Type B pancreatic cell (in vitro differentiated cells): ENCODE data around the gene GNAS. TPM values are rescaled to one million over a fixed set of nuclear protein-coding genes. Genes with fewer than 3 reads are reported as not detected.

Experiments
- DNase-seq: peaks from one replicate; pipeline ENCODE4 v3.0.0; 2021; ENCODE audit warnings: mixed read lengths; ENCODE audit not compliant: unreplicated experiment; ENCODE audit errors: extremely low spot score
- H3K27ac Mint-ChIP-seq: 2 replicates; pipeline ENCODE4 v1.8.0; 2021; ENCODE audit warnings: mild to moderate bottlenecking, mixed read lengths
- H3K27me3 Mint-ChIP-seq: 2 replicates; pipeline ENCODE4 v1.8.0; 2021; ENCODE audit warnings: mixed read lengths
- H3K36me3 Mint-ChIP-seq: 2 replicates; pipeline ENCODE4 v1.8.0; 2021; ENCODE audit warnings: mixed read lengths
- H3K4me1 Mint-ChIP-seq: one replicate; pipeline ENCODE4 v1.8.0; 2021; ENCODE audit warnings: mixed read lengths; ENCODE audit not compliant: unreplicated experiment
- H3K4me3 Mint-ChIP-seq: 2 replicates; pipeline ENCODE4 v1.8.0; 2021; ENCODE audit warnings: mild to moderate bottlenecking, mixed read lengths
- H3K9me3 Mint-ChIP-seq: 2 replicates; pipeline ENCODE4 v1.8.0; 2021; ENCODE audit warnings: mixed read lengths
- CTCF ChIP-seq: fragments of 200-600 bp; sonication (generic); conservative IDR thresholded peaks from 2 replicates; pipeline ENCODE4 v1.5.0; 2021; ENCODE audit warnings: antibody characterized with exemption, mild to moderate bottlenecking
- total RNA-seq: library from RNA; stranded (reverse); gene quantifications from 2 replicates; pipeline ENCODE4 v1.2.1, GENCODE V29; 2021; ENCODE audit warnings: low replicate concordance

Gene GNAS
- total RNA-seq, 1 donor from 2014 or later: 1,406 TPM

GRCh38 chr20:58923117-58923712, 70.7 kb downstream of the GNAS start:
- DNase-seq: no peak
- Mint-ChIP-seq H3K4me1 (peaks cover 15% of the 10 kb centered on the region), H3K27me3 (no peaks in the 10 kb centered on the region), H3K9me3 (peaks cover 7% of the 10 kb centered on the region), H3K4me3 (no peak overlapping the region), H3K27ac (no peak overlapping the region), H3K36me3 (no peaks in the 10 kb centered on the region)
- TF ChIP-seq CTCF: no peak

GRCh38 chr20:58926802-58927489, 74.4 kb downstream of the GNAS start:
- Mint-ChIP-seq H3K27ac (no peak overlapping the region), H3K27me3 (peaks cover 4% of the 10 kb centered on the region), H3K9me3 (no peaks in the 10 kb centered on the region), H3K36me3 (no peaks in the 10 kb centered on the region), H3K4me3 (no peak overlapping the region), H3K4me1 (peaks cover 10% of the 10 kb centered on the region)
- DNase-seq: no peak
- no peak for TF ChIP-seq CTCF

GRCh38 chr20:58927490-58928061, 75.1 kb downstream of the GNAS start:
- H3K27me3 Mint-ChIP-seq: peaks cover 4% of the 10 kb centered on the region
- no peak overlapping the region for H3K4me3 Mint-ChIP-seq
- H3K27ac Mint-ChIP-seq: no peak overlapping the region
- TF ChIP-seq CTCF: no peak
- peaks cover 3% of the 10 kb centered on the region for H3K4me1 Mint-ChIP-seq
- no peak for DNase-seq
- H3K36me3 Mint-ChIP-seq: no peaks in the 10 kb centered on the region
- H3K9me3 Mint-ChIP-seq: no peaks in the 10 kb centered on the region

GRCh38 chr20:58930496-58930895, 78.0 kb downstream of the GNAS start:
- Mint-ChIP-seq H3K27ac (no peak overlapping the region), H3K9me3 (no peaks in the 10 kb centered on the region), H3K27me3 (peaks cover 4% of the 10 kb centered on the region), H3K36me3 (no peaks in the 10 kb centered on the region), H3K4me3 (no peak overlapping the region), H3K4me1 (no peaks in the 10 kb centered on the region)
- DNase-seq: no peak
- TF ChIP-seq CTCF: no peak

GRCh38 chr20:58932170-58932569, 79.7 kb downstream of the GNAS start:
- no peaks in the 10 kb centered on the region for H3K9me3 Mint-ChIP-seq

More at GRCh38 chr20:58932170-58932569, 79.7 kb downstream of the GNAS start:
- Mint-ChIP-seq H3K27me3 (peaks cover 4% of the 10 kb centered on the region), H3K4me1 (no peaks in the 10 kb centered on the region), H3K4me3 (no peak overlapping the region), H3K27ac (no peak overlapping the region), H3K36me3 (no peaks in the 10 kb centered on the region)
- no peak for DNase-seq
- TF ChIP-seq CTCF: no peak
